ENCODE data around the gene EMC8. TPM values are rescaled to one million over a fixed set of nuclear protein-coding genes. Genes with fewer than 3 reads are reported as not detected.

The EMC8 gene
- total RNA-seq, 1 donor from 2014 or later = 45.2 TPM

GRCh38 chr16:85755929-85756768, 43.2 kb downstream of the EMC8 start:
- peaks cover 3% of the 10 kb centered on the region for H3K4me1 Mint-ChIP-seq (ENCODE audit: low read depth)
- no peak overlapping the region for H3K27ac Mint-ChIP-seq
- no peak overlapping the region for H3K4me3 Mint-ChIP-seq (ENCODE audit: low read depth)
- H3K27me3 Mint-ChIP-seq = peaks cover 68% of the 10 kb centered on the region
- DNase-seq (ENCODE audit: low spot score, unreplicated experiment) = no peak
- no peak for TF ChIP-seq CTCF (IDR thresholded peaks at IDR 0.05; ENCODE audit: unreplicated experiment)
- no peaks in the 10 kb centered on the region for H3K36me3 Mint-ChIP-seq (ENCODE audit: insufficient read depth)
- H3K9me3 Mint-ChIP-seq (ENCODE audit: low read depth) = no peaks in the 10 kb centered on the region

- Mint-ChIP-seq H3K27me3 (peaks cover 65% of the 10 kb centered on the region), H3K9me3 (ENCODE audit: low read depth) (no peaks in the 10 kb centered on the region), H3K27ac (no peak overlapping the region), H3K36me3 (ENCODE audit: insufficient read depth) (no peaks in the 10 kb centered on the region), H3K4me3 (ENCODE audit: low read depth) (no peak overlapping the region), H3K4me1 (ENCODE audit: low read depth) (peaks cover 6% of the 10 kb centered on the region)
- no peak for TF ChIP-seq CTCF (IDR thresholded peaks at IDR 0.05; ENCODE audit: unreplicated experiment)
- no peak for DNase-seq (ENCODE audit: low spot score, unreplicated experiment)
Observed at GRCh38 chr16:85754413-85754812, 44.9 kb downstream of the EMC8 start.

- peaks cover 6% of the 10 kb centered on the region for H3K4me1 Mint-ChIP-seq (ENCODE audit: low read depth)
- no peak overlapping the region for H3K27ac Mint-ChIP-seq
- H3K36me3 Mint-ChIP-seq (ENCODE audit: insufficient read depth) = no peaks in the 10 kb centered on the region
- DNase-seq (ENCODE audit: low spot score, unreplicated experiment) = no peak
- no peaks in the 10 kb centered on the region for H3K9me3 Mint-ChIP-seq (ENCODE audit: low read depth)
- peaks cover 62% of the 10 kb centered on the region for H3K27me3 Mint-ChIP-seq
- TF ChIP-seq CTCF (IDR thresholded peaks at IDR 0.05; ENCODE audit: unreplicated experiment) = no peak
- no peak overlapping the region for H3K4me3 Mint-ChIP-seq (ENCODE audit: low read depth)
Observed at GRCh38 chr16:85753976-85754375, 45.4 kb downstream of the EMC8 start.

DNA sequence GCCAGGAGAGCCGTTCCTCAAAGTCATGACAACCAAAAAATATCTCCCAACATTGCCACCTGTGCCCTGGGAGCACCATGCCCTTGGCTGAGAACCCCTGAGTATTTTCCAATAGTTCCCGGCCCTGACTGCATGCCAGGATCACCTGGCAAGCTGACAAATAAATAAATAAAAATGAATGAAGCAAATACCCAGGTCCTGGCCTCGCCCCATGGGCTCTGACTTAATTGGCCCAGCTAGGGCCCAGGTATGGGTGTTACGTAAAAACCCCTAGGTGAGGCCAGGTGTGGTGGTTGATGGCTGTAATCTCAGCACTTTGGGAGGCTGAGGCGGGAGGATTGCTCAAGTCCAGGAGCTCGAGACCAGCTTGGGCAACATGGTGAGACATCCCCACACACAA, 45.8 kb downstream of the EMC8 start:
- H3K27ac Mint-ChIP-seq = peak overlapping the region; percentile 39
- TF ChIP-seq CTCF (IDR thresholded peaks at IDR 0.05; ENCODE audit: unreplicated experiment) = no peak
- H3K36me3 Mint-ChIP-seq (ENCODE audit: insufficient read depth) = no peaks in the 10 kb centered on the region
- DNase-seq (ENCODE audit: low spot score, unreplicated experiment) = no peak
- peaks cover 6% of the 10 kb centered on the region for H3K4me1 Mint-ChIP-seq (ENCODE audit: low read depth)
- H3K4me3 Mint-ChIP-seq (ENCODE audit: low read depth) = no peak overlapping the region
- H3K27me3 Mint-ChIP-seq = peaks cover 61% of the 10 kb centered on the region
- no peaks in the 10 kb centered on the region for H3K9me3 Mint-ChIP-seq (ENCODE audit: low read depth)

DNA sequence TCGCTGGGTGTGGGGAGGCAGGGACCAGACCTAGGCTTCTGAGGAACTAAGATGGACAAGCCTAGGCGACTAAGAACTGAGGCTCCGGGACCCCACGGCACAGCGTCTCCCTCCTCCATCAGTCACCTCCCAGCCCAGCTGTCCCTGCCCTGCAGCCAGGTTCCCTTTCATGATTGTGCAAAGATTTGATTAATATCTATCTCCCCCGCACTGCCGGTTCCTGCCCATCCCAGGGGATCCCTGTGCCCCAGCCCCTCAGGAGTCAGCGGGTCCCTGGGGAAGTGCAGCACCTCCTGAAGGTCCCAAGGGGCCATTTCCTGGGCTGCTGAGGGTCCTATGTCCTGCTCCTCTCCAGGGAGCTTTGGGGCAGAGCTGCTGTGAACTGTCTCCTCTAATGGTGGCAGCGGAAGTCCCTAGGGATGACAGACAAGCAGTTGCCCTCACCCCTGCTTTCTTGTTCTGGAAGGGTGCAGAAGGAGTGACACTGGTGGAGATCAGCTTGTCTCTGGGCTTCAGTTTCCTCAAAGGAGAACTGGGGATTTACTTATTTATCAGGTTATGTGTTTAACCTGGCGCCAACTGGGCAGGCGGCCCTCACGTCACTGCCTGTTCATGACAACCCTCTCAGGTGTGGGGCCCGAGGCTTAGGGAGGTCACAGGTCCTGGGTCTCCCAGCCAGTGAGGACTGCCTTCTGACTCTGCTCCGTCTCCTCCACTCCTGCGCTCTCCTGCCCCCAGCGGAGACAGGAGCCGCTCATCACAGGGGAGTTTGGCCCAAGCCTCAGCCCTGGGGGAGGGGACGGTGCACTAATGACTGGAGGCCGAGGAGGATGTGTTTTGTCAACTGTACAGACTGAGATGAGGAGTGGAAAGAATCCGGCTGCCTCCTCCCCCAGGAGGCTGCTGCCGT, 46.6 kb downstream of the EMC8 start:
- peaks cover 64% of the 10 kb centered on the region for H3K27me3 Mint-ChIP-seq
- no peak overlapping the region for H3K27ac Mint-ChIP-seq
- no peaks in the 10 kb centered on the region for H3K9me3 Mint-ChIP-seq (ENCODE audit: low read depth)
- TF ChIP-seq CTCF (IDR thresholded peaks at IDR 0.05; ENCODE audit: unreplicated experiment) = no peak
- no peak overlapping the region for H3K4me3 Mint-ChIP-seq (ENCODE audit: low read depth)
- no peaks in the 10 kb centered on the region for H3K36me3 Mint-ChIP-seq (ENCODE audit: insufficient read depth)
- H3K4me1 Mint-ChIP-seq (ENCODE audit: low read depth) = peaks cover 6% of the 10 kb centered on the region
- no peak for DNase-seq (ENCODE audit: low spot score, unreplicated experiment)
